SU-DHL-6 (cell line): Measurements from ENCODE around the gene TRPV5.

Experiments
- H2AFZ ChIP-seq: fragments of 200-600 bp; sonication (generic); 2 replicates; pipeline ENCODE4 v1.6.1; 2014; ENCODE audit warnings: low read depth, mild to moderate bottlenecking, moderate library complexity, mixed read lengths, antibody characterized with exemption, low read length; ENCODE audit not compliant: severe bottlenecking
- H3F3A ChIP-seq: fragments of 200-600 bp; shearing (Covaris generic); 2 replicates; pipeline ENCODE4 v1.6.0; 2016; ENCODE audit warnings: antibody characterized with exemption, mild to moderate bottlenecking; ENCODE audit not compliant: insufficient read depth
- H3K27ac ChIP-seq: fragments of 200-600 bp; sonication (generic); 2 replicates; pipeline ENCODE4 v1.5.1; 2016; ENCODE audit warnings: low read depth, mild to moderate bottlenecking, low read length, moderate library complexity, mixed read lengths
- H3K27me3 ChIP-seq: fragments of 200-600 bp; sonication (generic), shearing (Covaris generic); 2 replicates; pipeline ENCODE4 v1.6.0; 2014; ENCODE audit warnings: mild to moderate bottlenecking, low read length
- H3K36me3 ChIP-seq: fragments of 200-600 bp; sonication (generic); 2 replicates; pipeline ENCODE4 v1.6.1; 2014; ENCODE audit warnings: mild to moderate bottlenecking, low read length, mixed read lengths
- H3K4me2 ChIP-seq: fragments of 300-600, 200-600 bp; shearing (Covaris generic), sonication (generic); 2 replicates; pipeline ENCODE4 v1.6.0; 2014; ENCODE audit warnings: low read length, low read depth, mild to moderate bottlenecking; ENCODE audit not compliant: poor library complexity, severe bottlenecking
- H3K4me3 ChIP-seq: fragments of 200-600 bp; sonication (generic); 2 replicates; pipeline ENCODE4 v1.5.1; 2014; ENCODE audit warnings: antibody characterized with exemption, low read length, mild to moderate bottlenecking, mixed read lengths; ENCODE audit not compliant: insufficient read depth, poor library complexity, severe bottlenecking
- H3K79me2 ChIP-seq: fragments of 200-600 bp; sonication (generic); 2 replicates; pipeline ENCODE4 v1.6.1; 2014; ENCODE audit warnings: mild to moderate bottlenecking, low read length, moderate library complexity; ENCODE audit not compliant: insufficient read depth
- H3K9ac ChIP-seq: fragments of 200-600 bp; sonication (generic); 2 replicates; pipeline ENCODE4 v1.7.0; 2014; ENCODE audit warnings: mild to moderate bottlenecking, low read length
- H3K9me2 ChIP-seq: fragments of 200-600 bp; sonication (generic); replicated peaks from 2 replicates; pipeline ENCODE4 v1.6.1; 2014; ENCODE audit warnings: low read length; ENCODE audit not compliant: insufficient read depth
- H3K9me3 ChIP-seq: fragments of 200-600 bp; sonication (generic); 2 replicates; pipeline ENCODE4 v1.6.1; 2014; ENCODE audit warnings: low read length, mixed read lengths; ENCODE audit not compliant: insufficient read depth
- H4K20me1 ChIP-seq: fragments of 200-600 bp; sonication (generic); 2 replicates; pipeline ENCODE4 v1.6.1; 2014; ENCODE audit warnings: low read depth, mild to moderate bottlenecking, antibody characterized with exemption, low read length, moderate library complexity, mixed read lengths
- CTCF ChIP-seq: fragments of 200-600 bp; sonication (generic); IDR thresholded peaks from one replicate; pipeline ENCODE4 v1.5.1; 2017; ENCODE audit warnings: antibody characterized with exemption, mild to moderate bottlenecking, low read length, moderate library complexity; ENCODE audit not compliant: insufficient read depth, poor library complexity, severe bottlenecking
- EZH2phosphoT487 ChIP-seq: fragments of 200-600 bp; sonication (generic), shearing (Covaris generic); conservative IDR thresholded peaks from 2 replicates; pipeline ENCODE4 v1.6.1; 2018; ENCODE audit warnings: mild to moderate bottlenecking, antibody characterized with exemption, low read length, moderate library complexity, mixed read lengths

TRPV5 gene

GRCh38 chr7:142886866-142887265, 46.7 kb downstream of the TRPV5 start:
- no peak for TF ChIP-seq CTCF
- no peak for TF ChIP-seq EZH2phosphoT487

GRCh38 chr7:142885311-142886230, 48.0 kb downstream of the TRPV5 start, which contains the start of gene TRPV6:
TRPV6 (minus strand) TSS chr7:142885745.
- H2AFZ ChIP-seq, result no peak within 1 kb of the TSS
- no peak for TF ChIP-seq CTCF
- no peak for TF ChIP-seq EZH2phosphoT487
- H3K4me3 ChIP-seq, result no peak within 1 kb of the TSS
- H3K9ac ChIP-seq, result no peak within 1 kb of the TSS
- no peaks in the 10 kb centered on the region for H3K36me3 ChIP-seq
- no peak within 1 kb of the TSS for H3K4me2 ChIP-seq
- no peaks in the 10 kb centered on the region for H3K27me3 ChIP-seq
- H3F3A ChIP-seq, result no peaks in the 10 kb centered on the region
- no peak within 1 kb of the TSS for H3K27ac ChIP-seq
- no peaks in the 10 kb centered on the region for H3K9me2 ChIP-seq
- H3K9me3 ChIP-seq, result no peaks in the 10 kb centered on the region
- no peaks in the 10 kb centered on the region for H4K20me1 ChIP-seq
- H3K79me2 ChIP-seq, result no peaks in the 10 kb centered on the region

More at GRCh38 chr7:142886866-142887265, 46.7 kb downstream of the TRPV5 start:
- no peaks in the 10 kb centered on the region for H3K36me3 ChIP-seq
- no peaks in the 10 kb centered on the region for H3K9me3 ChIP-seq
- H3K79me2 ChIP-seq, result no peaks in the 10 kb centered on the region
- no peaks in the 10 kb centered on the region for H4K20me1 ChIP-seq
- no peaks in the 10 kb centered on the region for H3K27me3 ChIP-seq
- H3K4me3 ChIP-seq, result no peak overlapping the region
- no peak overlapping the region for H2AFZ ChIP-seq
- H3K9ac ChIP-seq, result no peak overlapping the region
- no peak overlapping the region for H3K27ac ChIP-seq
- no peaks in the 10 kb centered on the region for H3F3A ChIP-seq
- H3K4me2 ChIP-seq, result no peak overlapping the region
- H3K9me2 ChIP-seq, result no peaks in the 10 kb centered on the region

- Histone ChIP-seq H2AFZ (no peak overlapping the region), H3K79me2 (no peaks in the 10 kb centered on the region), H3K9me3 (no peaks in the 10 kb centered on the region), H3K4me3 (no peak overlapping the region), H3K36me3 (no peaks in the 10 kb centered on the region), H3K9me2 (no peaks in the 10 kb centered on the region), H3K9ac (no peak overlapping the region), H3F3A (no peaks in the 10 kb centered on the region), H3K4me2 (no peak overlapping the region), H3K27me3 (no peaks in the 10 kb centered on the region), H4K20me1 (no peaks in the 10 kb centered on the region), H3K27ac (no peak overlapping the region)
- TF ChIP-seq EZH2phosphoT487 (no peak), CTCF (no peak)
These were observed 49.3 kb downstream of the TRPV5 start for GRCh38 chr7:142884286-142884640.
